DOHH2 (cell line): Measurements from ENCODE around the gene WSCD2.

ENCODE experiments used
- H3F3A ChIP-seq: fragments of 200-600 bp; sonication (generic), shearing (Covaris generic); 2 replicates; pipeline ENCODE4 v1.6.0; 2016; ENCODE audit warnings: antibody characterized with exemption, mild to moderate bottlenecking; ENCODE audit not compliant: control insufficient read depth, insufficient read depth
- H3K27ac ChIP-seq: fragments of 200-600 bp; sonication (generic); 2 replicates; pipeline ENCODE4 v1.5.1; 2014; ENCODE audit warnings: low read depth, mild to moderate bottlenecking, low read length, moderate library complexity
- H3K27me3 ChIP-seq: fragments of 200-600 bp; sonication (generic); 2 replicates; pipeline ENCODE4 v1.6.1; 2014; ENCODE audit warnings: mild to moderate bottlenecking, low read length, mixed read lengths; ENCODE audit not compliant: control insufficient read depth
- H3K36me3 ChIP-seq: fragments of 200-600 bp; sonication (generic); 2 replicates; pipeline ENCODE4 v1.6.1; 2014; ENCODE audit warnings: mild to moderate bottlenecking, low read length, moderate library complexity, mixed read lengths; ENCODE audit not compliant: control insufficient read depth
- H3K4me1 ChIP-seq: fragments of 200-600 bp; sonication (generic); 2 replicates; pipeline ENCODE4 v1.6.1; 2014; ENCODE audit warnings: mild to moderate bottlenecking, low read length, mixed read lengths; ENCODE audit not compliant: control insufficient read depth
- H3K4me2 ChIP-seq: fragments of 200-600 bp; sonication (generic); 2 replicates; pipeline ENCODE4 v1.6.0; 2014; ENCODE audit warnings: mild to moderate bottlenecking, low read length, moderate library complexity
- H3K4me3 ChIP-seq: fragments of 200-600 bp; sonication (generic); 2 replicates; pipeline ENCODE4 v1.5.1; 2014; ENCODE audit warnings: mild to moderate bottlenecking, low read length, mixed read lengths
- H3K79me2 ChIP-seq: fragments of 200-600 bp; sonication (generic); 2 replicates; pipeline ENCODE4 v1.6.1; 2014; ENCODE audit warnings: mild to moderate bottlenecking, low read length, mixed read lengths; ENCODE audit not compliant: control insufficient read depth
- H3K9me2 ChIP-seq: fragments of 200-600 bp; sonication (generic); replicated peaks from 2 replicates; pipeline ENCODE4 v1.6.1; 2014; ENCODE audit warnings: mild to moderate bottlenecking, low read length, mixed read lengths; ENCODE audit not compliant: control insufficient read depth
- H3K9me3 ChIP-seq: fragments of 200-600 bp; sonication (generic); 2 replicates; pipeline ENCODE4 v1.6.1; 2014; ENCODE audit warnings: antibody characterized with exemption, low read length, mixed read lengths; ENCODE audit not compliant: control insufficient read depth, insufficient read depth
- H4K20me1 ChIP-seq: fragments of 200-600 bp; sonication (generic); 2 replicates; pipeline ENCODE4 v1.6.0; 2014; ENCODE audit warnings: low read depth, mild to moderate bottlenecking, antibody characterized with exemption, low read length, moderate library complexity; ENCODE audit not compliant: control insufficient read depth, insufficient read depth
- EZH2phosphoT487 ChIP-seq: fragments of 200-600 bp; sonication (generic); IDR thresholded peaks from 2 replicates; pipeline ENCODE4 v1.6.1; 2017; ENCODE audit warnings: borderline replicate concordance, mild to moderate bottlenecking, antibody characterized with exemption, low read length, moderate library complexity, mixed read lengths
- TF ChIP-seq, protein P1 (sequence below): fragments of 200-600 bp; sonication (generic); IDR thresholded peaks from one replicate; pipeline ENCODE4 v1.5.1; 2014; ENCODE audit warnings: antibody characterized with exemption, mild to moderate bottlenecking, low read depth, low read length; ENCODE audit not compliant: poor library complexity, severe bottlenecking

The WSCD2 gene

DNA sequence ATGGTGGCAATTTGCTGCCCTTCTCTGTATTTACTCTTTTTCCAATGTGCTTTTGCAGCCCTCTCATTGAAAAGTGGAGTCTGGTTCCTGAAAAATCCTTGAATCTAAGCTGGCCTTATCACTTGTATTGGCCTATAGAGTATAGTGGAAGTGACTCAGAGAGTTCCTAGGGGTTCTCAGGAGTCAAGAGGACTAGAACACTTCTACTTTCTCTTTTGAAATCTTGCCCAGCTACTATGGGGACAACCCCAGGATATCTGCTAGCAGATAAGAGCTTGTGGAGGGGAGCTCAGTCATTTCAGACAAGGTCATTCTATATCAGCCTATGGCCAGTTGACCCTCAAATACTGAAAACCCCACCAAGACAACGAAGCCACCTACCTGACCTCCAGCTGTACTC lies 26.7 kb upstream of the WSCD2 start:
- Histone ChIP-seq H3K9me2 (no peaks in the 10 kb centered on the region), H4K20me1 (no peaks in the 10 kb centered on the region), H3K79me2 (no peaks in the 10 kb centered on the region), H3K27me3 (no peaks in the 10 kb centered on the region), H3K9me3 (no peaks in the 10 kb centered on the region), H3K4me3 (no peak overlapping the region), H3K4me2 (no peak overlapping the region), H3K27ac (no peak overlapping the region), H3K36me3 (no peaks in the 10 kb centered on the region), H3F3A (no peaks in the 10 kb centered on the region), H3K4me1 (no peaks in the 10 kb centered on the region)
- TF ChIP-seq, protein P1, sequence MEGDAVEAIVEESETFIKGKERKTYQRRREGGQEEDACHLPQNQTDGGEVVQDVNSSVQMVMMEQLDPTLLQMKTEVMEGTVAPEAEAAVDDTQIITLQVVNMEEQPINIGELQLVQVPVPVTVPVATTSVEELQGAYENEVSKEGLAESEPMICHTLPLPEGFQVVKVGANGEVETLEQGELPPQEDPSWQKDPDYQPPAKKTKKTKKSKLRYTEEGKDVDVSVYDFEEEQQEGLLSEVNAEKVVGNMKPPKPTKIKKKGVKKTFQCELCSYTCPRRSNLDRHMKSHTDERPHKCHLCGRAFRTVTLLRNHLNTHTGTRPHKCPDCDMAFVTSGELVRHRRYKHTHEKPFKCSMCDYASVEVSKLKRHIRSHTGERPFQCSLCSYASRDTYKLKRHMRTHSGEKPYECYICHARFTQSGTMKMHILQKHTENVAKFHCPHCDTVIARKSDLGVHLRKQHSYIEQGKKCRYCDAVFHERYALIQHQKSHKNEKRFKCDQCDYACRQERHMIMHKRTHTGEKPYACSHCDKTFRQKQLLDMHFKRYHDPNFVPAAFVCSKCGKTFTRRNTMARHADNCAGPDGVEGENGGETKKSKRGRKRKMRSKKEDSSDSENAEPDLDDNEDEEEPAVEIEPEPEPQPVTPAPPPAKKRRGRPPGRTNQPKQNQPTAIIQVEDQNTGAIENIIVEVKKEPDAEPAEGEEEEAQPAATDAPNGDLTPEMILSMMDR = no peak
- no peak for TF ChIP-seq EZH2phosphoT487

DNA sequence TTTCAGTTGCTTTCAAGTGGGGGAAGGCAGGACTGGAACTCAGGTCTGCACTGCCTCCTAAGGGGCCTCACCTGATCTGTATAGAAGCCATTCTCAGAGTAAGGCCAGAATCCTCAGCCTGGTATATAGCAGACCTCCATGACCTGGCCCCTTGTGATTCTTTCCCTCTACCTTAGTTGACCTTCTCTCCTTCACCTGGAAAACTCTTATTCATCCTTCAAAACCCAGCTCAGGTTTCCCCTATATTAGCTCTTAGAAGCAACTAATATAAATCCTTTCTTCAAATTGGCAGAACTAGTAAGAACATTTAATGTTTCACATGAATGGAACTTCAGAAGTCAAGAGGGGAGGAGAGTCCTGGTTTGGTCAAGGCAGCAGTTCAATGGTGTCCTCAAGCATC lies 26.0 kb upstream of the WSCD2 start:
- Histone ChIP-seq H3K9me3 (no peaks in the 10 kb centered on the region), H3K4me3 (no peak overlapping the region), H3K4me2 (no peak overlapping the region), H3F3A (no peaks in the 10 kb centered on the region), H3K27me3 (no peaks in the 10 kb centered on the region), H3K79me2 (no peaks in the 10 kb centered on the region), H3K9me2 (no peaks in the 10 kb centered on the region), H3K4me1 (no peaks in the 10 kb centered on the region), H3K27ac (no peak overlapping the region), H3K36me3 (no peaks in the 10 kb centered on the region), H4K20me1 (no peaks in the 10 kb centered on the region)
- TF ChIP-seq, protein P1 = no peak
- no peak for TF ChIP-seq EZH2phosphoT487

DNA sequence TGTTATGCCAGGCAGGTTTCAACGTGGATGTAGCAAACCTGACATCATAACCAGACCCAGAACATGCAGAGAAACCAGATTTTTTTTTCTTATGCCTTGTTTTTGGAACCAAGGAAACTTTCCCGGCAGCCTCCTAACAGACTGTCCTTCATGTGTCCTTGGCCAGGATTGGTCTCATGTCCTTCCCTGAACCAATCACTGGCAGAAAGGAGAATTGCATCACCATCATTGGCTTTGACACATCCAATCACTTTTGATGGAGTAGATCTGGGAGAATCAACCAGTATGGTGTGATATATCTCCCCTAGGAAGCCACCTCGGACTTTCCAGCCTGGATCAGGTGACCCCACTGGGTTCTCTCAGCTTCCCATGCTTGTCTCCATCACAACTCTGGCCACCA lies 25.6 kb upstream of the WSCD2 start:
- no peaks in the 10 kb centered on the region for H3K9me3 ChIP-seq
- H3K27me3 ChIP-seq = no peaks in the 10 kb centered on the region
- no peaks in the 10 kb centered on the region for H3F3A ChIP-seq
- no peaks in the 10 kb centered on the region for H3K4me1 ChIP-seq
- H3K27ac ChIP-seq = no peak overlapping the region
- no peaks in the 10 kb centered on the region for H3K36me3 ChIP-seq
- no peak overlapping the region for H3K4me3 ChIP-seq
- no peaks in the 10 kb centered on the region for H3K79me2 ChIP-seq
- no peaks in the 10 kb centered on the region for H3K9me2 ChIP-seq
- no peak for TF ChIP-seq EZH2phosphoT487
- no peaks in the 10 kb centered on the region for H4K20me1 ChIP-seq
- H3K4me2 ChIP-seq = no peak overlapping the region

DNA sequence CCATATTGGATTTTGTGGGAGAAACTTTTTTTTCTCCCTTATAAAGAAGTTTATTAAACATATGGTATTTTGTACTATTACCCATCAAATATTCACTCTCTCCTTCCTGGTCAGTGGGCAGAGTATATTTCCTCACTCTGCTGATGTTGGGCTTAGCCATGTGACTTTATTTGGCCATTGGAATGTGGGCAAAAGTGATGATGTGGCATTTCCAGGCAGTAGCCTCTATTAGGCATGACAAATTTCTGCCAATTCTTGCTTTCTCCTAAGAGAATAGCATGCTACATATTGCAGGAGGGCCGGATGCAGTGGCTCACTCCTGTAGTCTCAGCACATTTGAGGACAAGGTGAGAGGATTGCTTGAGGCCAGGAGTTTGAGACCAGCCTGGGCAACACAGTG lies 24.4 kb upstream of the WSCD2 start:
- H3K79me2 ChIP-seq = no peaks in the 10 kb centered on the region
- H3K9me3 ChIP-seq = no peaks in the 10 kb centered on the region

More for the DNA sequence above, 24.4 kb upstream of the WSCD2 start:
- no peaks in the 10 kb centered on the region for H3F3A ChIP-seq
- TF ChIP-seq, protein P1 = no peak
- no peak for TF ChIP-seq EZH2phosphoT487
- H3K36me3 ChIP-seq = no peaks in the 10 kb centered on the region
- H3K4me3 ChIP-seq = no peak overlapping the region
- H3K4me1 ChIP-seq = no peaks in the 10 kb centered on the region
- no peak overlapping the region for H3K4me2 ChIP-seq
- no peaks in the 10 kb centered on the region for H3K9me2 ChIP-seq
- no peaks in the 10 kb centered on the region for H3K27me3 ChIP-seq
- no peaks in the 10 kb centered on the region for H4K20me1 ChIP-seq
- H3K27ac ChIP-seq = no peak overlapping the region
